Neural progenitor cell (in vitro differentiated cells): ENCODE data around the gene USP25.

Experiments
- EZH2 ChIP-seq: fragments of 200-600 bp; sonication (generic); IDR thresholded peaks from 2 replicates; pipeline ENCODE4 v1.6.1; 2017; ENCODE audit warnings: antibody characterized with exemption, mild to moderate bottlenecking, moderate library complexity
- EZH2phosphoT487 ChIP-seq: fragments of 200-600 bp; sonication (generic); IDR thresholded peaks from 2 replicates; pipeline ENCODE4 v1.6.1; 2017; ENCODE audit warnings: antibody characterized with exemption
- TF ChIP-seq, protein P1 (sequence below): fragments of 200-600 bp; sonication (generic); IDR thresholded peaks from 2 replicates; pipeline ENCODE4 v1.5.1; 2017; ENCODE audit warnings: antibody characterized with exemption, mild to moderate bottlenecking

DNA sequence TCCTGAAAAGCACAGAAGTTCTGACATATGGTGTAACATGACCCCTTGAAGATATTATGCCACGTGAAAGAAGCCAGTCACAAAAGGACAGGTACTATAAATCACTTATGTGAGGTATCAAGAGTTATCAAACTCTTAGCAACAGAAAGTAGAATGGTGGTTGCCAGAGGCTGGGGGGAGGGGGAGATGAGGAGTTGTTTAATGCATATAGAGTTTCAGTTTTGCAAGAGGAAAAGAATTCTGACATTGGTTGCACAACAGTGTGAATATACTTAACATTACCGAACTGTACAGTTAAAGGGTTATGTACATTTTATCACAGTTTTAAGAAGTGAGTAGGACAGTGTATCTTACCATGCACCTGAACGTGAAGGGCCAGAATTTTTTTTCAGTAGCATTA lies 80.0 kb downstream of the USP25 start:
- no peak for TF ChIP-seq EZH2phosphoT487
- TF ChIP-seq, protein P1, sequence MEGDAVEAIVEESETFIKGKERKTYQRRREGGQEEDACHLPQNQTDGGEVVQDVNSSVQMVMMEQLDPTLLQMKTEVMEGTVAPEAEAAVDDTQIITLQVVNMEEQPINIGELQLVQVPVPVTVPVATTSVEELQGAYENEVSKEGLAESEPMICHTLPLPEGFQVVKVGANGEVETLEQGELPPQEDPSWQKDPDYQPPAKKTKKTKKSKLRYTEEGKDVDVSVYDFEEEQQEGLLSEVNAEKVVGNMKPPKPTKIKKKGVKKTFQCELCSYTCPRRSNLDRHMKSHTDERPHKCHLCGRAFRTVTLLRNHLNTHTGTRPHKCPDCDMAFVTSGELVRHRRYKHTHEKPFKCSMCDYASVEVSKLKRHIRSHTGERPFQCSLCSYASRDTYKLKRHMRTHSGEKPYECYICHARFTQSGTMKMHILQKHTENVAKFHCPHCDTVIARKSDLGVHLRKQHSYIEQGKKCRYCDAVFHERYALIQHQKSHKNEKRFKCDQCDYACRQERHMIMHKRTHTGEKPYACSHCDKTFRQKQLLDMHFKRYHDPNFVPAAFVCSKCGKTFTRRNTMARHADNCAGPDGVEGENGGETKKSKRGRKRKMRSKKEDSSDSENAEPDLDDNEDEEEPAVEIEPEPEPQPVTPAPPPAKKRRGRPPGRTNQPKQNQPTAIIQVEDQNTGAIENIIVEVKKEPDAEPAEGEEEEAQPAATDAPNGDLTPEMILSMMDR: no peak
- TF ChIP-seq EZH2: no peak
